Thyroid gland (tissue), 4 donors: Measurements from ENCODE around the gene ACAN. TPM values are rescaled to one million over a fixed set of nuclear protein-coding genes. Genes with fewer than 3 reads are reported as not detected.

ENCODE experiments used
- DNase-seq, 2 donors: peaks; one replicate each; pipeline ENCODE4 v3.0.0-alpha.2; 2019
- H3K27ac ChIP-seq, 3 donors: fragments of 200-600 bp; sonication (generic); 1 replicate in 2 of 3; 2 replicates in 1 of 3; pipeline ENCODE4 v1.5.1; 2016 to 2019; ENCODE audit warnings: mild to moderate bottlenecking in 1 of 3, moderate library complexity in 1 of 3
- H3K27me3 ChIP-seq: fragments of 200-600 bp; sonication (generic); one replicate; pipeline ENCODE4 v1.5.1; 2019
- H3K36me3 ChIP-seq, 2 donors: fragments of 200-600 bp; sonication (generic); one replicate each; pipeline ENCODE4 v1.5.1; 2016 to 2019
- H3K4me1 ChIP-seq, 2 donors: fragments of 200-600 bp; sonication (generic); one replicate each; pipeline ENCODE4 v1.5.1; 2017 to 2019
- H3K4me3 ChIP-seq, 3 donors: fragments of 200-600 bp; sonication (generic); replicated peaks in 1 of 3; 1 replicate in 2 of 3; 2 replicates in 1 of 3; pipeline ENCODE4 v1.5.1; 2016; ENCODE audit warnings: mild to moderate bottlenecking in 1 of 3
- H3K9me3 ChIP-seq: fragments of 200-600 bp; sonication (generic); one replicate; pipeline ENCODE4 v1.5.1; 2017
- POLR2A ChIP-seq, 2 donors: fragments of 450-650 bp; IDR thresholded peaks; one replicate each; pipeline ENCODE4 v1.6.1; 2017; ENCODE audit warnings: antibody characterized with exemption in 2 of 2, mild to moderate bottlenecking in 2 of 2, moderate library complexity in 1 of 2
- WGBS, 2 donors: methylation state at CpG; one replicate each; pipeline ENCODE4 v1.1.5; 2017; 5-methylcytosine and 5-hydroxymethylcytosine counted together
- intact Hi-C: fragments of 100-400 bp; cut with DNase I; formaldehyde crosslinking; loops from one replicate; pipeline ENCODE4 v1.15.1; 2023
- total RNA-seq, 4 donors: library from RNA; depleted of rRNA; stranded (reverse); fragments of >200 nt; gene quantifications; one replicate each; pipeline ENCODE4 v1.2.3, GENCODE V29; 2016
- TF ChIP-seq, protein P1 (sequence below), 6 experiments: fragments of 200-600 bp in 3 of 6; fragments of 450-650 bp in 3 of 6; sonication (generic) in 3 of 6; IDR thresholded peaks; one replicate each; pipeline ENCODE4 v1.5.1; 2016 to 2019; ENCODE audit warnings: antibody characterized with exemption in 6 of 6, mild to moderate bottlenecking in 2 of 6, inconsistent platforms in 1 of 6, moderate library complexity in 1 of 6

The ACAN gene
- under 1 TPM in 3 of 4 donors, not detected in 1; 0.13 to 0.73 (median 0.25) TPM for total RNA-seq

DNA sequence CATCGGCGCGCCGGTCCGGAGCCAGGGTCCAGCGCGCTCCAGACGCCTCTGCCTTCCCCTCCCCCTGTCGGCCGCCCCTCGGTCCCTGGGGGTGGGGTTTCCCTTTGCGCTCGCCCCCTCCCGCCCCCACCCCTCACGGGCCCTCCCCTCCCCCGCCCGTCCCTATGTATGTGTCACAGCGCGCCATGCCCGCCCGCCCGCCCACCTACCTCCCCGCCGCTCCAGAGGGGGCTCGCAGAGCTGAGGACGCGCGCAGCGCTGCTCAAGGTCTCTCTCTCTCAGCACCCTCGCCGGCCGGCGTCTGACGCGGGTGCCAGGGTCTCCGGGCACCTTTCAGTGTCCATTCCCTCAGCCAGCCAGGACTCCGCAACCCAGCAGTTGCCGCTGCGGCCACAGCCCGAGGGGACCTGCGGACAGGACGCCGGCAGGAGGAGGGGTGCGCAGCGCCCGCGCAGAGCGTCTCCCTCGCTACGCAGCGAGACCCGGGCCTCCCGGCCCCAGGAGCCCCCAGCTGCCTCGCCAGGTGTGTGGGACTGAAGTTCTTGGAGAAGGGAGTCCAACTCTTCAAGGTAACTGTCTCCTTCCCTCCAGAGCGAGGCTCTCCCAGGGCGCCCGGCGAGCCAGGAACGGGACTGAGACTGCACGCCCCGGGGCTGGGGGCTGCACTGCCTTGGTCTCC is at the start of gene ACAN:
ACAN (plus strand) TSS at position 196 of the 679 bp plus-strand sequence. CDS start 32,771 bp downstream, outside the sequence.
- Histone ChIP-seq H3K27ac (no peak within 1 kb of the TSS), H3K27me3 (no peaks in the 10 kb centered on the region), H3K9me3 (no peaks in the 10 kb centered on the region), H3K4me1 (no peaks in the 10 kb centered on the region), H3K36me3 (no peaks in the 10 kb centered on the region), H3K4me3 (no peak within 1 kb of the TSS)
- no peak for DNase-seq
- intact Hi-C loops: no loop called here
- TF ChIP-seq, protein P1, sequence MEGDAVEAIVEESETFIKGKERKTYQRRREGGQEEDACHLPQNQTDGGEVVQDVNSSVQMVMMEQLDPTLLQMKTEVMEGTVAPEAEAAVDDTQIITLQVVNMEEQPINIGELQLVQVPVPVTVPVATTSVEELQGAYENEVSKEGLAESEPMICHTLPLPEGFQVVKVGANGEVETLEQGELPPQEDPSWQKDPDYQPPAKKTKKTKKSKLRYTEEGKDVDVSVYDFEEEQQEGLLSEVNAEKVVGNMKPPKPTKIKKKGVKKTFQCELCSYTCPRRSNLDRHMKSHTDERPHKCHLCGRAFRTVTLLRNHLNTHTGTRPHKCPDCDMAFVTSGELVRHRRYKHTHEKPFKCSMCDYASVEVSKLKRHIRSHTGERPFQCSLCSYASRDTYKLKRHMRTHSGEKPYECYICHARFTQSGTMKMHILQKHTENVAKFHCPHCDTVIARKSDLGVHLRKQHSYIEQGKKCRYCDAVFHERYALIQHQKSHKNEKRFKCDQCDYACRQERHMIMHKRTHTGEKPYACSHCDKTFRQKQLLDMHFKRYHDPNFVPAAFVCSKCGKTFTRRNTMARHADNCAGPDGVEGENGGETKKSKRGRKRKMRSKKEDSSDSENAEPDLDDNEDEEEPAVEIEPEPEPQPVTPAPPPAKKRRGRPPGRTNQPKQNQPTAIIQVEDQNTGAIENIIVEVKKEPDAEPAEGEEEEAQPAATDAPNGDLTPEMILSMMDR (IDR thresholded peaks at IDR 0.05): no peak
- no peak for TF ChIP-seq POLR2A (IDR thresholded peaks at IDR 0.05)
- WGBS, 2 donors: 0% methylated on average over 1 to 11 of the region's 61 CpGs

DNA sequence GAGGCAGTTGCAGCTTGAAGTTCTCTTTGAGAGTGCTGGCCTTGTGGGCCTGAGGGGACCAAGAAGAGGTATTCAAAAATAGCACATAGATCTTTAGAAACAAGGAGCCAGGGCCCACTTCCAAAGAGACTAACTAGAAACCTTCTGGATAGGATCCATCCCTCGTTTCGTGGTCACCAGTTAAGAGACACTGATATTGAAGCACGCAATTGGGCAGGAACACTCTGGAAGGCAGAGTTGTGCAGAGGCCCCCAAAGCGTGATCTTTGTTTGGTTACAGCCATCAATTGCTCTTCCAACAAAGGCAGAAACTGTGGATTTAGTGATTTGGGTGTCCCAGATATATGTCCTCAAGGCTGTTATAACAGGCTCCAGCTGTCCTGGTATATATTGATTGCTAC is 46.7 kb upstream of the ACAN start:
- H3K27ac ChIP-seq: no peak overlapping the region
- H3K36me3 ChIP-seq: no peaks in the 10 kb centered on the region
- intact Hi-C loops: no loop called here
- WGBS, 2 donors: 79% methylated on average over 4 of the region's 4 CpGs
- H3K4me3 ChIP-seq: no peak overlapping the region
- no peak for DNase-seq
- no peak for TF ChIP-seq POLR2A (IDR thresholded peaks at IDR 0.05)
- TF ChIP-seq, protein P1 (IDR thresholded peaks at IDR 0.05): no peak
- no peaks in the 10 kb centered on the region for H3K27me3 ChIP-seq
- H3K4me1 ChIP-seq: no peaks in the 10 kb centered on the region
- H3K9me3 ChIP-seq: no peaks in the 10 kb centered on the region

DNA sequence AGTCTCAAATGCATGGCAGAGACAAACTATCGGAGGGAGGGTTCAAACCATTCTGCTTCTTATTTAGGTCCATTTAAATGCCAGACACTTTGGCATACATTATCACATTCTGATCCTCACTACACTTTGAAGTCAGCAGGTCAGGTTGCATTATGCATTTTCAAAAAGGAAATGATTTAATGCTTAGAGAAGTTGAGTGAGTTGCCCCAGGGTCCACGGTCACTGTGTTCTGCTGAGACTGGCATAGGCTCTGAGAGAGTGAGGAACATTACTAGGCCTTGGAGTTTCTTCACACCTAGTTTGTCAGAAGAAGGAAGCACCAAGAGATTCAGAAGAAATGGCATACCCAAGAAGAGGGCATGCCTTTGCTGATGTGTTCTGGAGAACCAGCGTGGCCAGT is 46.3 kb upstream of the ACAN start:
- Histone ChIP-seq H3K4me1 (no peaks in the 10 kb centered on the region), H3K27ac (no peak overlapping the region), H3K27me3 (no peaks in the 10 kb centered on the region), H3K36me3 (no peaks in the 10 kb centered on the region), H3K9me3 (no peaks in the 10 kb centered on the region), H3K4me3 (no peak overlapping the region)
- 85 to 88% methylated on average over 3 of the region's 3 CpGs for WGBS, 2 donors
- TF ChIP-seq, protein P1 (IDR thresholded peaks at IDR 0.05): no peak
- TF ChIP-seq POLR2A (IDR thresholded peaks at IDR 0.05): no peak
- intact Hi-C loops: no loop called here
- DNase-seq: no peak

DNA sequence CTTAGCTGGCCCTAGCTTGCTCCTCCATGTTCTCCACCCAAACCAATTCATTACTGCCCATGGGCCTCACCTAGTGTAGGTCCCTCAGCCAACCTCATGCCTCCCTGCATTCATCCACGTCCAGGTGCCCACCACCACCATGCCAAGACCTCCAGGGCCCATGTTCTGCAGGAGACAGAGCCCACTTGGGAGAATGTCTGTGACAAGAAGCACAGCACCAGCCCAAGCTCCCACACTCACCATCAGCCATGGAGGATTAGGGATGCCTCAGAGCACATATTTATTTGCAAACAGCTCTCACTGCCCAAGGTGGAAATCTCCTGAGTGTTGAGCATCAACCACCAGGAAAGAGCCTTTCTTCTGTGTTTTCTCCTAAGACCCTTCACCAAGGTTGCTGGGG is 43.4 kb upstream of the ACAN start:
- TF ChIP-seq POLR2A (IDR thresholded peaks at IDR 0.05): no peak
- TF ChIP-seq, protein P1 (IDR thresholded peaks at IDR 0.05): no peak
- DNase-seq: no peak
- Histone ChIP-seq H3K4me3 (no peak overlapping the region), H3K36me3 (no peaks in the 10 kb centered on the region), H3K4me1 (no peaks in the 10 kb centered on the region), H3K9me3 (no peaks in the 10 kb centered on the region), H3K27ac (no peak overlapping the region), H3K27me3 (no peaks in the 10 kb centered on the region)
- intact Hi-C loops: no loop called here
- WGBS, 2 donors: 60 to 86% methylated on average over 1 of the region's 1 CpG

DNA sequence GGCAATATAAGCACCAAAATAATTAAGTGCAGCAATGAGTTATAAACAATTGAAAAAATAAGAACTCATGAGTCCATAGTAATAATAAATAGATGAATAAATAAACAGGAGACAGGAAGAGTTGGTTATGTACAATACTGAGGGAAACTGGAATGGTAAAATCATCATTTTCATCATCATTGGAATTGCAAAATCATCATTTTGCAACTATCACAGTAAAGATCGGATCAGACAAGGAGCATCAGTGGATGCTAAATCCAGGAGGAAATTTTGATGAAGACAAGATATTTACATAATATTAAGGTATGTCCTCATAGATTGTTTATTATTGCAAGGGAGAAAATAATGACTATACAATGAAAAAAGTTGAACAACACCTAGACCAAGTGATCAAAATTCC is 38.8 kb upstream of the ACAN start:
- intact Hi-C loops: no loop called here

More for the DNA sequence above, 38.8 kb upstream of the ACAN start:
- H3K27ac ChIP-seq: no peak overlapping the region
- no peaks in the 10 kb centered on the region for H3K9me3 ChIP-seq
- WGBS, 2 donors: 93 to 97% methylated on average over 1 of the region's 1 CpG
- H3K27me3 ChIP-seq: no peaks in the 10 kb centered on the region
- no peaks in the 10 kb centered on the region for H3K36me3 ChIP-seq
- no peak overlapping the region for H3K4me3 ChIP-seq
- TF ChIP-seq, protein P1 (IDR thresholded peaks at IDR 0.05): no peak
- H3K4me1 ChIP-seq: no peaks in the 10 kb centered on the region
- DNase-seq: no peak
